ENCODE data around the gene SCLY.

DNA sequence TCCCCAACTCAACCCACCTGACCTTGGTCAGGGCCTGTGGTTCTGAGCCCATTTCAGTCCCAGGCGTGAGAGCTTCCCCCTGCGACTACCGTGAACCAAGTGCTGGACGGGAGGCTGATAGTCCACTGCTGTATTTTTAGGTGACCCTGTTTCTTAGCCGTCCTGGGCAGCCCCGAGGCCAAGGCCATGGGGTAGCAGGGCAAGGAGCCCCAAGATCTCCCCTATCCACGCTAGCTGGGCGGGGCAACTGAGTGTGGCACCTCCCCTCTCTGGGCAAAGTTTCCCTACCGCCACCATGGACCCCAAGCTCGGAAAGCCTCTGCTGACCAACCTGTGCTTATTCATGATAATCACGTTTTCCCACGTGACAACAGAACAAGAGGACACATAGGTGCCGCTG is 77.1 kb downstream of the SCLY start:
- TF ChIP-seq, protein P1, sequence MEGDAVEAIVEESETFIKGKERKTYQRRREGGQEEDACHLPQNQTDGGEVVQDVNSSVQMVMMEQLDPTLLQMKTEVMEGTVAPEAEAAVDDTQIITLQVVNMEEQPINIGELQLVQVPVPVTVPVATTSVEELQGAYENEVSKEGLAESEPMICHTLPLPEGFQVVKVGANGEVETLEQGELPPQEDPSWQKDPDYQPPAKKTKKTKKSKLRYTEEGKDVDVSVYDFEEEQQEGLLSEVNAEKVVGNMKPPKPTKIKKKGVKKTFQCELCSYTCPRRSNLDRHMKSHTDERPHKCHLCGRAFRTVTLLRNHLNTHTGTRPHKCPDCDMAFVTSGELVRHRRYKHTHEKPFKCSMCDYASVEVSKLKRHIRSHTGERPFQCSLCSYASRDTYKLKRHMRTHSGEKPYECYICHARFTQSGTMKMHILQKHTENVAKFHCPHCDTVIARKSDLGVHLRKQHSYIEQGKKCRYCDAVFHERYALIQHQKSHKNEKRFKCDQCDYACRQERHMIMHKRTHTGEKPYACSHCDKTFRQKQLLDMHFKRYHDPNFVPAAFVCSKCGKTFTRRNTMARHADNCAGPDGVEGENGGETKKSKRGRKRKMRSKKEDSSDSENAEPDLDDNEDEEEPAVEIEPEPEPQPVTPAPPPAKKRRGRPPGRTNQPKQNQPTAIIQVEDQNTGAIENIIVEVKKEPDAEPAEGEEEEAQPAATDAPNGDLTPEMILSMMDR (IDR thresholded peaks at IDR 0.05) = no peak
- TF ChIP-seq POLR2A (IDR thresholded peaks at IDR 0.05; ENCODE audit: low read length) (no peak), RCOR1 (IDR thresholded peaks at IDR 0.05; ENCODE audit: low read depth, low read length) (no peak), ESRRA (IDR thresholded peaks at IDR 0.05; ENCODE audit: borderline replicate concordance, low read length) (no peak), ZFP36 (IDR thresholded peaks at IDR 0.05; ENCODE audit: borderline replicate concordance, partially characterized antibody) (no peak), JUN (IDR thresholded peaks at IDR 0.05) (no peak), BHLHE40 (IDR thresholded peaks at IDR 0.05; ENCODE audit: low read depth, low read length) (no peak), POLR2AphosphoS2 (conservative IDR thresholded peaks at IDR 0.05; ENCODE audit: low read length) (no peak), NPAS2 (CRISPR knock-in tag; IDR thresholded peaks at IDR 0.05; ENCODE audit: borderline replicate concordance) (no peak)
- TF ChIP-seq, protein P2, sequence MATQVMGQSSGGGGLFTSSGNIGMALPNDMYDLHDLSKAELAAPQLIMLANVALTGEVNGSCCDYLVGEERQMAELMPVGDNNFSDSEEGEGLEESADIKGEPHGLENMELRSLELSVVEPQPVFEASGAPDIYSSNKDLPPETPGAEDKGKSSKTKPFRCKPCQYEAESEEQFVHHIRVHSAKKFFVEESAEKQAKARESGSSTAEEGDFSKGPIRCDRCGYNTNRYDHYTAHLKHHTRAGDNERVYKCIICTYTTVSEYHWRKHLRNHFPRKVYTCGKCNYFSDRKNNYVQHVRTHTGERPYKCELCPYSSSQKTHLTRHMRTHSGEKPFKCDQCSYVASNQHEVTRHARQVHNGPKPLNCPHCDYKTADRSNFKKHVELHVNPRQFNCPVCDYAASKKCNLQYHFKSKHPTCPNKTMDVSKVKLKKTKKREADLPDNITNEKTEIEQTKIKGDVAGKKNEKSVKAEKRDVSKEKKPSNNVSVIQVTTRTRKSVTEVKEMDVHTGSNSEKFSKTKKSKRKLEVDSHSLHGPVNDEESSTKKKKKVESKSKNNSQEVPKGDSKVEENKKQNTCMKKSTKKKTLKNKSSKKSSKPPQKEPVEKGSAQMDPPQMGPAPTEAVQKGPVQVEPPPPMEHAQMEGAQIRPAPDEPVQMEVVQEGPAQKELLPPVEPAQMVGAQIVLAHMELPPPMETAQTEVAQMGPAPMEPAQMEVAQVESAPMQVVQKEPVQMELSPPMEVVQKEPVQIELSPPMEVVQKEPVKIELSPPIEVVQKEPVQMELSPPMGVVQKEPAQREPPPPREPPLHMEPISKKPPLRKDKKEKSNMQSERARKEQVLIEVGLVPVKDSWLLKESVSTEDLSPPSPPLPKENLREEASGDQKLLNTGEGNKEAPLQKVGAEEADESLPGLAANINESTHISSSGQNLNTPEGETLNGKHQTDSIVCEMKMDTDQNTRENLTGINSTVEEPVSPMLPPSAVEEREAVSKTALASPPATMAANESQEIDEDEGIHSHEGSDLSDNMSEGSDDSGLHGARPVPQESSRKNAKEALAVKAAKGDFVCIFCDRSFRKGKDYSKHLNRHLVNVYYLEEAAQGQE (IDR thresholded peaks at IDR 0.05) = no peak
